CD4-positive, CD25-positive, alpha-beta regulatory T cell (primary cell): ENCODE data around the gene SRCIN1. TPM values are rescaled to one million over a fixed set of nuclear protein-coding genes. Genes with fewer than 3 reads are reported as not detected.

Experiments
- ATAC-seq, 2 donors: fragments of 150-1000 bp; cut with Tn5 transposase; one replicate each; pipeline ENCODE4 v1.10.0; 2021; ENCODE audit warnings: low read depth in 2 of 2, moderate number of reproducible peaks in 2 of 2, moderate library complexity in 1 of 2
- DNase-seq, 3 donors: peaks; one replicate each; pipeline versions ENCODE4 v3.0.0 to v3.0.0-alpha.2; 2012 to 2022; ENCODE audit warnings: mixed read lengths in 1 of 3
- H3K27ac ChIP-seq: one replicate; pipeline ENCODE4 v1.7.0; 2013; ENCODE audit warnings: mild to moderate bottlenecking, low read length; ENCODE audit not compliant: insufficient read depth, poor library complexity, severe bottlenecking
- H3K27me3 ChIP-seq: one replicate; pipeline ENCODE4 v1.7.0; 2013; ENCODE audit warnings: low read length; ENCODE audit not compliant: control insufficient read depth, insufficient read depth
- H3K36me3 ChIP-seq: one replicate; pipeline ENCODE4 v1.7.0; 2013; ENCODE audit warnings: mild to moderate bottlenecking, low read length, moderate library complexity; ENCODE audit not compliant: control insufficient read depth, insufficient read depth
- H3K4me1 ChIP-seq: 2 replicates; pipeline ENCODE4 v1.7.0; 2013; ENCODE audit warnings: mild to moderate bottlenecking, low read length; ENCODE audit not compliant: insufficient read depth, control insufficient read depth, poor library complexity, severe bottlenecking
- H3K4me3 ChIP-seq: one replicate; pipeline ENCODE4 v1.7.0; 2013; ENCODE audit warnings: low read depth, mild to moderate bottlenecking, low read length, moderate library complexity
- H3K9me3 ChIP-seq, 2 experiments: 1 replicate in 1 of 2; 2 replicates in 1 of 2; pipeline ENCODE4 v1.7.0; 2013; ENCODE audit warnings: low read length in 2 of 2, mild to moderate bottlenecking in 1 of 2, moderate library complexity in 1 of 2; ENCODE audit not compliant: control insufficient read depth in 2 of 2
- H3K27ac Mint-ChIP-seq, 3 donors: one replicate each; pipeline ENCODE4 v1.8.0; 2020 to 2022; ENCODE audit warnings: mild to moderate bottlenecking in 3 of 3, mixed read lengths in 3 of 3, moderate library complexity in 2 of 3
- H3K27me3 Mint-ChIP-seq: one replicate; pipeline ENCODE4 v1.8.0; 2022; ENCODE audit warnings: mild to moderate bottlenecking, mixed read lengths
- H3K36me3 Mint-ChIP-seq: one replicate; pipeline ENCODE4 v1.8.0; 2020; ENCODE audit warnings: mixed read lengths
- H3K4me1 Mint-ChIP-seq, 4 donors: one replicate each; pipeline ENCODE4 v1.8.0; 2020 to 2022; ENCODE audit warnings: mixed read lengths in 4 of 4, mild to moderate bottlenecking in 1 of 4
- H3K4me3 Mint-ChIP-seq, 4 donors: one replicate each; pipeline ENCODE4 v1.8.0; 2020 to 2022; ENCODE audit warnings: mild to moderate bottlenecking in 4 of 4, mixed read lengths in 4 of 4, moderate library complexity in 3 of 4
- H3K9me3 Mint-ChIP-seq, 7 donors: one replicate each; pipeline ENCODE4 v1.8.0; 2020 to 2022; ENCODE audit warnings: mixed read lengths in 7 of 7, mild to moderate bottlenecking in 3 of 7, moderate library complexity in 2 of 7
- polyA plus RNA-seq, 4 donors: library from polyadenylated mRNA; unstranded; fragments of 300-500 nt; fragmentation: Illumina TruSeq; gene quantifications; one replicate each; pipeline ENCODE4 v1.2.3, GENCODE V29; 2021
- total RNA-seq: library from RNA; stranded (reverse); gene quantifications from one replicate; pipeline ENCODE4 v1.2.3, GENCODE V29; 2022

Gene SRCIN1
- total and polyA plus RNA-seq, 5 donors from 2014 or later, result not detected

DNA sequence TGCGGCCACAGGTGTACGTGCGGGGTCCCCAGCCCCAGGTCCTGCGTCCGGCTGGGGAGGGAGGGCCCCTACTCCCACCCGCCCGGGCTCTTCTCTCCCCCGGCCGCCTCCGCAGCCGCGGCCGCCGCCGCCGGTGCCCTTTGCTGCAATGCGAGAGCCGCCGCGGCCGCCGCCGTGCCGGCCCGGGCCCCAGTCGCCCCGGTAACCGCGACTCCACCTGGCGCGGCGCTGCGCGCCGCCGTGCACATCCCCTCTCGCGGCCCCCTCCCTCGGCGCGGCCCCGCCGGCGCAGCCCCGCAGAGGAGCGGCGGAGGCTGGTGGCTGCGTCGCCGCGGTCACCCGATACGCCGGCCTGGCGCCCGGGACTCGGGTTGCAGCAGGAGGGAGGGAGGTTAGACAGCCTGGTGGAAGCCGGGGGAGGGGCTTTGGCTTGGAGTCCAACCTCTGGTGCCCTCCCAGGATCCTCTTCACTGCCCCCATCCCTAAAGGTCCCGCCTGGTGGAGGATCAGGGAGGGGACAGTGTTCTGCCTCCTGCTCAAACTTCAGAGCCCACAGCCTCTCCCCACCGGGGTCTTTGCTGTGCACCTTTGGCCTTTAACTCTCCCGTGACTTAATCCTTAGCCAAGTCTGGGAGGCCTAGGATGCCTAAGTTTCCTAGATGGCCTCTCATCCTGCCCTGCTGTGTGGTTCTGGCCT is 32.9 kb downstream of the SRCIN1 start:
- peaks cover 89% of the 10 kb centered on the region for H3K27me3 Mint-ChIP-seq
- ATAC-seq (peak in 1 of 2 donors; percentile 36), DNase-seq (no peak)
- Histone ChIP-seq H3K9me3 (no peaks in the 10 kb centered on the region), H3K36me3 (no peaks in the 10 kb centered on the region), H3K4me1 (peaks cover 5% of the 10 kb centered on the region), H3K27me3 (peaks cover 35% of the 10 kb centered on the region), H3K27ac (no peak overlapping the region), H3K4me3 (no peak overlapping the region)
- no peak overlapping the region for H3K27ac Mint-ChIP-seq
- peak overlapping the region in 2 of 4 donors; percentile 68 to 80 for H3K4me3 Mint-ChIP-seq
- peaks cover 0 to 21% (median 0%) of the 10 kb centered on the region in 4 donors for H3K4me1 Mint-ChIP-seq
- peaks cover 0 to 2% (median 0%) of the 10 kb centered on the region in 7 donors for H3K9me3 Mint-ChIP-seq
- H3K36me3 Mint-ChIP-seq, result peaks cover 5% of the 10 kb centered on the region

DNA sequence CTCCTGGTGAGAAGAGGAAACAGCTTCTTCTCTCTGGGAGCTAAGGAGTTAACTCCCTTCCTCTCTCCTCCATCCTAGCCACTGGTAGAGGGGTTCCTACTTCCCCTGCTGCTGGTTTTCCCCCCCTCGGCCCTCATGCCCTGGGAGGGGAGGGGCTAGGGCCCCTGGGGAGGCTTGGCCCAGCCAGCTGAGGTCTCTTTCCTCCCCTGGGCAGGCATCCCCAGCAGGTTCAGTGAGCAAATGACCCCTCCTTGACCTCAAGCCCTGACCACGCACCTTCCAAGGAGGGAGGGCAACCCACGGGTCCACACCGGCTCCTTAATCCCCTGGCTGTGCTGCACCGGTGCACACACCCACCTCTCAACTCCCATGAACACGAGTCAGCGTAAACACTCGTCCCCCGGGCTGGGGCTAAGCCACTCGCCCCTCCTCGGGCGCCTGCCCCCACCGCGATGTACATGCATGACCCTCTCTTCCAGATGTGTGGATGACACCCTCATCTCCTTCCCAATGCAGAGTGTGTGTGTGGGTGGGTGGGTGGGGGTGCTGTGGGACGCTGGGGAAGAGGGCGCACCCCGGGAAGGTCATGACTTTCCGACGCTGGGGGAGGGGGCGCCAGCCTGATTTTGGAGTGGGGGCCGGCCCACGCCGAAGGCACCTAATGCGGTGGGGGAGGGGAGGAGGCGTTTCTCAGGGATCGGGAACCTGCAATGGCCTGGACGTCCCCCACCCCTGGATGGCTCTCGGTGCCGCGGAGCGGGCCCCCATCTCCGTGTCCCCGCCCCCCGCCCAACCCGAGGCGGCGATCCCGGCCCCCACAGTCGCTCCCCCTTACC is 33.7 kb downstream of the SRCIN1 start:
- no peaks in the 10 kb centered on the region for H3K36me3 ChIP-seq
- Mint-ChIP-seq H3K4me3 (peak overlapping the region in 2 of 4 donors; percentile 37 to 70), H3K27ac (no peak overlapping the region), H3K9me3 (peaks cover 0 to 2% (median 0%) of the 10 kb centered on the region in 7 donors), H3K36me3 (peaks cover 5% of the 10 kb centered on the region), H3K4me1 (peaks cover 0 to 21% (median 0%) of the 10 kb centered on the region in 4 donors), H3K27me3 (peaks cover 89% of the 10 kb centered on the region)
- no peaks in the 10 kb centered on the region for H3K9me3 ChIP-seq
- no peak for DNase-seq
- peaks cover 5% of the 10 kb centered on the region for H3K4me1 ChIP-seq
- H3K27me3 ChIP-seq, result peaks cover 30% of the 10 kb centered on the region
- H3K27ac ChIP-seq, result no peak overlapping the region
- no peak for ATAC-seq
- H3K4me3 ChIP-seq, result no peak overlapping the region

DNA sequence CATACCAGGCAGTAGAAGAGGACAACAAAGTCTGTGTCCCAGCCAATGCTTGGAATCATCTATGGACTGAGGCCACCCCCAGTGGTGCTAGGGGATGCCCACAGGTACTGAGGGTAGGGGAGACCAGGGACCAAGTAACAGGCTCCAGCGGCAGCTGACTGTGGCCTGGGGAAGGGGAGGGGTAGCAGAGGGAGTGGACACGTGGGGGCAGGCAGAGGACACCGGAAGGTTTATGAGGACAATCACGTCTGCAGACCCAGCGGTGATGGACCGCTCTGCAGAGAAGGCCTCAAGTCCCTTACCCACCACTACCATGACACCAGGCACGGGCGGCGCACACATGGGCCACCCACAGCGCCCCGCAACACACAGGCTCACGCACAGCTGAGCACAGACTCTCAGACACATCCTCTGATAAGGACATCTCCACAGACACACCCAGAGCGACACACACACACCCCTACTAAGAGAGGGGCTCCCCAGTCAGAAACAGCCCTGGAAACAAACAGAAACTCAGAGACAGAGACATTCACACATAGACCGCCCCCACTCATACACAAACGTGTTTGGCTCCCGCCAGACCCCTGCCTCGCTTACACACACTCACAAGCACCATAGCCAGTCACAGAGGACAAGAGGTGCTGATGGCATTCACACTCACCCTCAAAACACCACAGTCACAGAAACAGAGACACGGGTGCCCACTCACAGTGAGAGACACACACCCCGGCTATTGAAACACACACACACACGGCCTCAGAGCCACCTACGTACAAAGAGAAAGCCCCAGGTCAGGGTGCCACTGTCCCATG is 35.8 kb downstream of the SRCIN1 start:
- H3K9me3 ChIP-seq, result no peaks in the 10 kb centered on the region
- H3K36me3 Mint-ChIP-seq, result no peaks in the 10 kb centered on the region

DNA sequence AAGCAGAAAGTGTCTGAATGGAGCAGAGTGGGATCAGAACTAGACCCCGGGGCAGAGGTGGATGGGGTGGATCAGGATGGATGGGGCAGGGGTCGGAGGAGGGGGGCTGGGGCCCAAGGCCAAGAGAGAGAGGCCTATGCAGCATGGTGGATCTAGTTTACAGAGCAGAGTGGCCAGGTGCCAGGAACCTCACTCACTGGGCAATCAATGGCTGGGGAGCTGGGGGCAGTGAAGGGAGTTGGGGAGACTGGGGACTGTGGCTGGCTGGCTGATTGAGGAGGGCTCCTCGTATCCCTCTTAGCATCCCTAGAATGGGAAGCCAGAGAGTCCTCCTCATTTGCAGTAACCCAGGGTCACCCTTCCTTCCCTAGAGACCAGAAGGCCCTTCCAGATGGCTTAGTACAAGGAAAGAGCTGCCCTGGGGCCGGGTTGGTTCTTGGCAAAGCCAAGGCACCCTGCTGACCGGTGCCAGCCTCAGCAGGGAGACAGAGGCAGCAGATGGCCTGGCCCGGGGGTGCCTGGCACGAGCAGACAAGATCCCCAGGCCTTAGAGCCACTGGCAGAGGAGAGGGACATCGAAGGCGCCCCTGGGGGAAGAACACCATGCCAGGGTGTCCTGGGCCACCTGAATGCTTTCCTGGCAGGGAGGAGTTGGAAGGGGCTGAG is 36.8 kb downstream of the SRCIN1 start:
- ATAC-seq (no peak), DNase-seq (no peak)
- Histone ChIP-seq H3K27ac (no peak overlapping the region), H3K4me1 (peaks cover 5% of the 10 kb centered on the region), H3K9me3 (no peaks in the 10 kb centered on the region), H3K27me3 (peaks cover 28% of the 10 kb centered on the region), H3K4me3 (no peak overlapping the region), H3K36me3 (no peaks in the 10 kb centered on the region)
- H3K27ac Mint-ChIP-seq, result no peak overlapping the region
- no peaks in the 10 kb centered on the region for H3K36me3 Mint-ChIP-seq
- peaks cover 0 to 3% (median 0%) of the 10 kb centered on the region in 7 donors for H3K9me3 Mint-ChIP-seq
- H3K4me3 Mint-ChIP-seq, result no peak overlapping the region
- peaks cover 0 to 23% (median 2%) of the 10 kb centered on the region in 4 donors for H3K4me1 Mint-ChIP-seq
- peaks cover 89% of the 10 kb centered on the region for H3K27me3 Mint-ChIP-seq

More for the DNA sequence above, 35.8 kb downstream of the SRCIN1 start:
- no peak overlapping the region for H3K4me3 Mint-ChIP-seq
- H3K27ac Mint-ChIP-seq, result no peak overlapping the region
- H3K9me3 Mint-ChIP-seq, result peaks cover 0 to 3% (median 0%) of the 10 kb centered on the region in 7 donors
- Histone ChIP-seq H3K27ac (no peak overlapping the region), H3K36me3 (no peaks in the 10 kb centered on the region), H3K27me3 (peaks cover 32% of the 10 kb centered on the region), H3K4me1 (peaks cover 5% of the 10 kb centered on the region), H3K4me3 (no peak overlapping the region)
- peaks cover 0 to 18% (median under 1%) of the 10 kb centered on the region in 4 donors for H3K4me1 Mint-ChIP-seq
- ATAC-seq (no peak), DNase-seq (no peak)
- H3K27me3 Mint-ChIP-seq, result peaks cover 89% of the 10 kb centered on the region

DNA sequence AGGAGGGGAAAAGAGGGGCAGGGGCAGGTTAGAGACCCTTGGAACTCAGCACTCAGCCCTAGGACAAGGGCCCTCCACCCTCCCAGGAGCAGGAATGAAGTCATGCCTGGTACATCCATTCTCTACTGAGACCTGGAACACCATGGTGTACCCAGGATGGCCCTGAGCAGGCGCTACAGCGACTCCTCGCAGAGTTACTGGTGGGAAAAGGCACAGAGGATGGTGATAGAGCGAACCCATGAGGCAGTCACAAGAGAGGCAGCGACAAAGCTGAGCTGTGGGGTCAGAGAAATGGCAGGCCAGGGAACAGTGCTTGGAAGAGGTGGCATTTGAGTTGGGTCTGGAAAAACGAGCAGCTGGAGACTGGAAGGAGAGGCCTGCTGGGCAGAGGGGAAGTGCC is 37.5 kb downstream of the SRCIN1 start:
- ATAC-seq (no peak), DNase-seq (no peak)
- Histone ChIP-seq H3K4me3 (no peak overlapping the region), H3K9me3 (no peaks in the 10 kb centered on the region), H3K4me1 (peaks cover 10% of the 10 kb centered on the region), H3K36me3 (no peaks in the 10 kb centered on the region), H3K27ac (no peak overlapping the region), H3K27me3 (peaks cover 25% of the 10 kb centered on the region)
- Mint-ChIP-seq H3K27ac (no peak overlapping the region), H3K9me3 (peaks cover 0 to 1% (median 0%) of the 10 kb centered on the region in 7 donors), H3K4me3 (no peak overlapping the region), H3K4me1 (peaks cover 0 to 27% (median 2%) of the 10 kb centered on the region in 4 donors), H3K27me3 (peaks cover 89% of the 10 kb centered on the region), H3K36me3 (no peaks in the 10 kb centered on the region)

DNA sequence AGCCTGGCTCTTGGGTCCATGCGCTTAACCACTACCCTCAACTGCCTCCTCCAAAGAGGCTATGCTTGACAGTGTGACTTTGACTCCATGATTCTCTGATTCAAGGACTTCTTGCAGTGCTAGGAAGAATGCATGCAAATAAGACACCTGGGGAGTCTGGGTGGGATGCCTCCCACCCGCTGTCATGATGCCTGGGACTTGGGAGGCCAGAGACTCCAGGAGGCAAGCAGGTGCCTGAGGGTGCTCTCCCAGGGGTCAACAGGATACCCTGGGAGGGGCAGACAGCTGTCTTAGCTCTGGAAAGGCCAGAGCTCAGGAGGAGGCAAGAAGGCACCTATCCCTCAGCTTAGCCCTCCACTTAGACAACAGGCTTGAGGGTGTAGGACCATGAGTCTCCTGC is 38.4 kb downstream of the SRCIN1 start:
- Histone ChIP-seq H3K9me3 (no peaks in the 10 kb centered on the region), H3K4me3 (no peak overlapping the region), H3K27me3 (peaks cover 25% of the 10 kb centered on the region), H3K27ac (no peak overlapping the region), H3K36me3 (no peaks in the 10 kb centered on the region), H3K4me1 (peaks cover 11% of the 10 kb centered on the region)
- peaks cover 0 to 31% (median 4%) of the 10 kb centered on the region in 4 donors for H3K4me1 Mint-ChIP-seq
- H3K27ac Mint-ChIP-seq, result no peak overlapping the region
- H3K36me3 Mint-ChIP-seq, result no peaks in the 10 kb centered on the region
- H3K27me3 Mint-ChIP-seq, result peaks cover 95% of the 10 kb centered on the region
- no peak for ATAC-seq
- H3K4me3 Mint-ChIP-seq, result no peak overlapping the region
- peaks cover 0 to 1% (median 0%) of the 10 kb centered on the region in 7 donors for H3K9me3 Mint-ChIP-seq
- no peak for DNase-seq

DNA sequence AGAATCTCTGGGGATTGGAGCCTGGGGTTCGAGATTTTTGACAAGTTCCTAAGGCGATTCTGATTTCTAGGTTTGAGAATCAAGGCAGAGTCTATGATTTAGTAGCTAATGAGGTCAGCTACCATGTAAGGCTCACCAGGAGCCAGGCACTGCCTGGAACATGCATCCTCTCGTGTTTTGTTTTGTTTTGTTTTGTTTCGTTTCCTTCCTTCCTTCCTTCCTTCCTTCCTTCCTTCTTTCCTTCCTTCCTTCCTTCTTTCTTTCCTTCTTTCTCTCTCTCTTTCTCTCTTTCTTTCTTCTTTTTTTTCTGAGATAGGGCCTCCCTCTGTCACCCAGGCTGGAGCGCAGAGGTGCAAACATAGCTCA is 39.1 kb downstream of the SRCIN1 start:
- Mint-ChIP-seq H3K4me3 (no peak overlapping the region), H3K27me3 (peaks cover 93% of the 10 kb centered on the region), H3K9me3 (peaks cover 0 to 1% (median 0%) of the 10 kb centered on the region in 7 donors), H3K36me3 (no peaks in the 10 kb centered on the region), H3K4me1 (peaks cover 0 to 30% (median 4%) of the 10 kb centered on the region in 4 donors), H3K27ac (no peak overlapping the region)
- peaks cover 11% of the 10 kb centered on the region for H3K4me1 ChIP-seq
- H3K4me3 ChIP-seq, result no peak overlapping the region
- H3K9me3 ChIP-seq, result no peaks in the 10 kb centered on the region
- H3K27ac ChIP-seq, result no peak overlapping the region
- H3K36me3 ChIP-seq, result no peaks in the 10 kb centered on the region
- ATAC-seq, result no peak
- H3K27me3 ChIP-seq, result peaks cover 27% of the 10 kb centered on the region
- DNase-seq, result no peak
